Measurements from ENCODE around the gene HPSE2.

HPSE2 gene

DNA sequence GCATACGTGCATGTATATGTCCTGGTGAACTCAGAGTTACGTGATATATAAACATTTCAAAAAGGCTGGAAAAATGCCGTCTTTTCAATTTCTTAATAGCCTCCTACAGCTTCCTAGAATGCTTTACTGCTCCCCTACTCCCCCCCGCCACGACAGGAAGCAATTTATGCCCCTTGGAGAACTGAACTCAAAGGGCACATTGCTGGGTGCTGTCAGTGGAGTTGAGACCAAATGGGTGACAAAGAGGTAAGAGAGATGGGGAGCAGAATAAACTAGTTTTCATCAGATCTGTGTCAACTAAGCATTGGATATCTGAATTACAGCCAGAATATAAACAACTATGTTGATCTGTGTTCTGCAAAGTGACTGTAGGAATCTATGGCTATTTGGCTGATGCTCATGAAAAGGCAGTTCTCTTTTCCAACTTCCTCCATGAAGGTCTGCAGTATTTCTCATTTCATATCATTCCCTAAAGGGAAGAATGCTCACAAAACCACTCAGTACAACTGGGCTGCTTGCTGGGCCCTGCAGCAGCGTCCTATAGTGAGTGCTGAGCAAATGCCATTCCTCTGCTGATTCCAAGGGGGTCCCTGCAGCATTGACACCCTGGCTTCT lies 617.6 kb downstream of the HPSE2 start:
- DNase-seq (ENCODE audit: low read depth): no peak

DNA sequence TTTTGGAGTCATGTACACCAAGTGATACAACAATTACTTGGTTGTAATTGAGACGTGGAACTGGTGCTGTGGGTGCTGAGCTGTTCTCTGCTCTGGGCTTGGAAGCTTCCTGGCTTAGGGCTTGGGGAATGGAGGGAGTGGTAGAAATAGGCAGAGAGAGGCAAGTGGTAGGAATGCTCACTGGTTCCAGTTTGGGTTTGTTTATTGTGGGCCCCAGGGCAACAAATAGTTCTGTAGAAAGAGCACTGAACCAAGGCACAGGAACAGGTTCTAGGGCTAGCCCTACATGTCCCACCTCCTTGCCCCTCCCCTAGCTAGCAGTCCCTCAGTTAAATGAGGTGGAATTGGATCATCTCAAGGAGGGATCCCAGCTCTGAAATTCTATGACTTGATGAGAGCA lies 622.2 kb downstream of the HPSE2 start:
- no peak for DNase-seq (ENCODE audit: low read depth)

DNA sequence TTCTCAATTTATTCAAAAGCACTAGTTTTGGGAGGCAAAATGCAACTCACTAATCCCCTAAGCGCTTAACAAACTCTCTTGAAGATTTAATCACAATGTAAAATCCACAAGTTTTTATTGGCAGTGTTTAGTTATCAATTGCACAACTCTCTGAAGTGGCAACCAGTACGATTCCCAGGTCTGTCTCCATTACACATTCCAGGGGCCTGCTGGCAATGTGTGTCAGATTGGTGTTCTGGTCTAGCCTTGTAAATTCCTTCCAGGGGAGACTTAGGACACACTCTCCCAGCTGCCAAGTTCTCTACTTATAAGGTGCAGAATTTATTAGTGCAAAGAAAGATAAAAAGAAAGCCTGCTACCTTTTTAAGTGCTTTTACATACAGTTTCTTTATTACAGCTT lies 624.2 kb downstream of the HPSE2 start:
- DNase-seq (ENCODE audit: low read depth): no peak

DNA sequence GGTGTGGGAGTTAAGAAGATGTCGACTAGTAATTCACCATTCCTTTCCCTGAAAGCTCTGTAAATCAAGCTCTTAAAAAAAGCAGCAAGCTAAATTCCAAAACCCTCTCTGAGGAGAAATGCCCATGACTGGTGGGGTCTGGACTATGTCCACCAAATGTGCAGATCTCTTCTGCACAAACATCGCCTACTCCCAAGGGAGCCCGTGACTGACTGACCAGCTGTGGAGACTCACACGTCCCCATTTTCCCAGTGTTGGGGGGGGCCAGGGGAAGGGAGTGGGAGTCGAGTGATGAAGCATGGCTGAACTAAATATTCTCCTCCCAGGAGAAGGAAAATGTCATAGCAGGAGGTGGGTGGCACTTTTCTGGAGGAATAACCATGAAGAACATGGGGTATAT lies 624.8 kb downstream of the HPSE2 start:
- DNase-seq (ENCODE audit: low read depth): no peak

DNA sequence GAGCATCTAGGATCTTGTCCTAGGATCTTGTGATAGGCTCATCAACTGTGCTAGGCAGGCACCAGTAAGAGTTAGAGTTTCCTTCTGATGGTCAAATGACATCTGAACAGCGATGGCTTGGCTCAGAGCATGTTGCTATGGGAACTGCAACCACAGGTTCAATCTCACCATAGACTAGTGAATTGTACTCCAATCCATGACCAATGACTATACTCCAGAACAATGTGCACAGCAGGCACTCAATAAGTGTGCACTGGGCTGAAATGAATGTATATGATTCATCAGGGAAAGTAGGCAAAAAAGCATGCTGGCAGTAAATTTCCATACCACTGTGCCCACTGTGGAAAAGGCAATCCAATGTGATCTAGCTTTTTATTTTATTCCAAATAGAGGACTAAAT lies 625.4 kb downstream of the HPSE2 start:
- no peak for DNase-seq (ENCODE audit: low read depth)

DNA sequence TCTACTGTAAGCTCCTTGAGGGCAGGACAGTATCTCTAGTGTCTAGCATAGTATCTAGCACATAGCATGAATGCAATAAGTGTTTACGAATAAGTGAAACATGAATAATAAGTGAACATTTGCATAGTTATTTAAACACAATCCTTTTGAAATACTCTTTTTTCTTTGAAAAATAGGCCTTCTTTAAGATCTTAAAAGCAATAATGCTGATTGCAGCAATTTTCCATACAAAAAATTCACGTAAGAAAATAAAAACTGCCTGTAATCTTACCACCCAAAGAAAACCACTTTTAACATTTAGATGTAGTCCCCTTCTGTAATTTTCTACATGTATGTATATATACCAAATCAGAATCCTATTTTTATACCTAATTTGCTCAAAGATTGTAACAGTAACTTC lies 626.4 kb downstream of the HPSE2 start:
- no peak for DNase-seq (ENCODE audit: low read depth)

DNA sequence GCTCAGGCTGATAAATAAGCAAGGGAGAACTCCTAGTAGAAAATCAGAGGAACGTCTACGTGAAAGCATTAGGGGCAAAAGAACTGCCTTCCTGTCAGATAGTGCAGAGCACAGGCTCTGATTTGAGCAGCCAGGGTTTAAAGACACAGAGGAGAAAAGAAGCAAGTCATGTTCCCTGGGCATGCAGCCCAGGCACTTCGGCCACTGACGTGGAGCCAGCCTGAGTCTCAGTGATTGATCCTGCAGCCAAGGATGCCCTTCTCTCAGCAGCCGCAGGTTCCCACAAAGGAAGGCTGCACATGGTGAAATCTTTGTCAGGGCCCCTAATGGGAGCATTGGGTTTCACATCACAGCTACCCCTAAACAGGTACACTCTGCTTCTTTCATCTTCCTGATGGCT lies 627.2 kb downstream of the HPSE2 start:
- DNase-seq (ENCODE audit: low read depth): no peak

DNA sequence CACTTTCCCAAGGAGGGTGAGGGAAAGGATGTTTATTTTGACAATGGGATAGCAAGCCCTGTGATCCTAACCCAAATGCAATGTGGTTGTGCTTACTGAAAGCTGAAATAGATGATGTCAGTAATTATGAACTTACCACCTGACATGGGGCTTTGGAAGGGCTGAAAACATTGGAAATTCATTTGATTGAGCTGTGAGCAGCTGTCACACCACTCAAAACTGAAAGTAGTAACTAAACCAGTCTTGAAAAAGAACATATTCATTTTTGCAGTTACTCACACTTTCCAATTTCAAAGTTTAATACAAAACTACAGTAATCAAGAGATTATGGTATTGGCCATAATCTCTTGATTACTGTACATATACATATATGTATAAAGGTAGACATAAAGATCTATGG lies 633.4 kb downstream of the HPSE2 start:
- no peak for DNase-seq (ENCODE audit: low read depth)

DNA sequence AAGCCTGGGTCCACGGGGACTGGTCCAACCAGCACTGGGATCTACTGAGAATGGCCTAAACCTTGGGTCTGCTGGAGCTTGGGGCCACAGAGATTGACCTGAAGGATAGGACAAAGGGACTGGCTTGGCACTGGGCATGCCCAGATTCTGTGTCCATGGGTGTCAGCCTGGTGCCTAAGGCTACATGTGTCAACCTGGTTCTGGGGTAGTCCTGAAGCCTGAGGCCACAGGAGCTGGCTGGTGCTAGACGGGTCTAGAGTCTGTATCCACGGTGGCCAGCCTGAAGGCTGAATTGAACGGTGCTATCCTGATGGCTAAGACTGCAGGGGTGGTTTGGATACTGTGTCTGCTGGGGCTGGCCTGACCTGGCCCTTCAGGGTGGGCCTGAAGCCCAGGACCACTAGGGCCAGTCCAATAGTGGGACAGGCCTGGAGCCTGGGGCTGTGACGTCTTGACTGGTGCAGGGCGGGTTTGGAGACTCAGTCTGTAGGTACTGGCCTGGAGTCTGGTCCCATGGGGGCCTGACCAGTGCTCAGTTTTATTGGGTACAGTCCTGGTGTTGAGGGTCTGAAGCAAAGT lies 636.5 kb downstream of the HPSE2 start:
- DNase-seq (ENCODE audit: low read depth): no peak

DNA sequence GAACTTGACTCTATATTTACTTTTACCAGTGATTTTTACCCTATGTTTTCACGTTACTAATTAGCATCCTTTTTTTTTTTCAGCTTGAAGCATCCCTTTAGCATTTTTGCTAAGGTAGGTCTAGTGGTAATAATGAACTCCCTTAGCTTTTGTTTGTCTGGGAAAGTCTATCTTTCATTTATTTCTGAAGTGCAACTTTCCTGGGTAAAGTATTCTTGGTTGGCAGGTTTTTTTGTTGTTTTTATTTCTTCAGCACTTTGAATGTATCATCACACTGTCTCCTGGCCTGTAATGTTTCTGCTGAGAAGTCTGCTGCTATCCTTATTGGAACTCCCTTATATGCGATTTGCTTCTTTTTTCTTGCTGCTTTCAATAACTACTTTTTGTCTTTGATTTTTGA lies 639.2 kb downstream of the HPSE2 start:
- no peak for DNase-seq (ENCODE audit: low read depth)

DNA sequence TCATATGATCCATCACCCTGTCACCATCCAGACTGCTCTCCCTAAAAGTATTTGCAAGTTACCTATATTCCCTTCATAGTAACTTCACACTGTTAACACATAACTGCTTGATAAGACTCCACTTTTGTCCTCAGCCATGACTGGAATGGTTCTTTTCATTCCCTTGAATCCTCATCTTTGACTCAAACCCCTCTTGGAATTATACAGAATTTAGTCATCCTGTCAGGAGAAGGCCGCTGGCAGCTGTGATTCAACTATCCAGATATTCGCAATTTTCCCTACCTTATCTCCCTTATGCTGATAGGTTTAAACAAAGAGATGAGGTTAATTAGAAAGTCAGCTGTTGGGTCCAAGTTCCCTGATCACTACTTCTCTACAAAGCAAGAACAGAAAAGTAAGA lies 646.0 kb downstream of the HPSE2 start:
- no peak for DNase-seq (ENCODE audit: low read depth)

DNA sequence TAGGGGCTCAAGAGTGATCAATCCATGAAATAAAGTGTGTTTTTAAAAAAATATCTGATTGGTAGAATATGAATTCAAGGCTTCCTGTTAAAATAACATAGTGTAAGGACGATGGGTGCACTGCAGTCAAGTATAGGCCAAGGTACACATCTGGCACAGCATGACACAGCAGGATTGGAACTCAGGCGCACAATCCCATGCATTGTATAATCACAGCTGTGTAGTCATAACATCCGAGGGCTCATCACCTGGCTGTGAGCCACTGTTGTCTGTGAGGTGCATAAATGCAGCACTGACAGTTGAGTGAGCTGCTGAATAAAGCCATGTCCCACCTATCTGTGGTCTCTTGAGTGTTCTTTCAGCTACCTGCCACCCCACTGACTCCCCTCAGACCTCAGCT lies 646.6 kb downstream of the HPSE2 start:
- DNase-seq (ENCODE audit: low read depth): no peak

DNA sequence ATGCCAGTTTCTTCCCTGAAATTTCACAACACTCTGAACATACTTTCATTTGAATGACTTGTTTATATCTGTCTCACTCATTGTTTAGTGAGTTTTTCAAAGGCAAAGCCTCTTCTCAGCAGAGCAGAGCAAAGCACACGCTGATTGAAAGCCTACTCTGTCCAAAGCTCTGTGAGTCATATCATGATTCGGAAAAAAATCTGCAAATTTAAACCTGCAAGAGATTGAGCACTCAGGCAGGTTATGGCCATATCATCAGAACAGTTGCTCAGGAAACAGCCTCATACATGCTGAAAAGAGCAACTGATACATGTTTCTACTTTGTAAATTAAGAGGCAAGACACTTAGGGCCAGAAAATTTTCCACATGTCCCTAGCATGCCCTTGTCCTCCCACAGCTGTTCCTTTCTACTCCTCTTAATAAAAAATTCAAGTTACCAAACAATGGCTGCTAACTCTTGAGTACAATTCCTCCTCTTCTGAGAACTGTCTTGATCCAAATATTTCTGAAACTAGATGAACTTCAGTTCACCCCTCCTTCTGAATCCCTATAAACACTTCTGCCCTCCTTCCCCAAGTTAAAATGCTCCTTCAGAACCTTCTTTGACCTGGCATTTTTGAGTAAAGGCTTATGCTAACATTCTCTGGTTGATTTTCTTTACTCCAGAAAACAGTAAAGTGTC lies 648.4 kb downstream of the HPSE2 start:
- DNase-seq (ENCODE audit: low read depth): no peak

DNA sequence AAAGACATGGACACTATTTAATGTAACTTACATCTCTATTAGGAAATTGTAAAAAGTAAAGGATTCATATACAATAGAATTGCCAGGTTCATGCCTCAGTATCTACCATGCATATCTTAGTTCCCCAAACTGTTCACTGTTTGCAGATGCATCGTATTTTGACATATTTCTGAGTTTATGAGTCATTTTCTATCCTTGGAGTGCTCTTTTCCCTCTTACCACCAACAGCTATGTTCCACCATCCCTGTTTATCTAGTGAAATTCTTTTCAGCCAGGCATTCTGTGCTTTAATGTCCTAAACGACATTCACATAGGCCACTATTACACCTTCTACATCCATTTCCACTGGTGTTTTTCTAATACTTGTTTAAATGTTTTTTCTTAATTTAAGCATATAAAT lies 649.6 kb downstream of the HPSE2 start:
- DNase-seq (ENCODE audit: low read depth): no peak

DNA sequence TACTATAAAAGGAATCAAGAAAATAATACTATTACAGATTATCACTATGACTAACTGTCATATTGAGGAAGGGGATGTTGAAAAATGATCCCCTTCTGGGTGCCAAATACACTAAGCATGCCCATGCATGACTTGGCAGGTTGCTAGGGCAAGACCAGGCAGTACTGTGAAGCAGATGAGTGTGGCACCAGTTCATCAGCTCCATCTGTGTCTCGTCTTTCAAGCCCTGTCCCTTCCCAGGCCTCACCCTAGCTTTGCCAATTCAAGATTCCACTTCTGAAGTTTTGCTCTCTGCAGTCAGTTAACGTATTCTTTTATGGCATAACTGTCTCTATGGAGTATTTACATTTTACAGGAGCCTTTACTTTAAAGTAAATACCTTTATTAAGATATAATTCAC lies 653.3 kb downstream of the HPSE2 start:
- DNase-seq (ENCODE audit: low read depth): no peak

DNA sequence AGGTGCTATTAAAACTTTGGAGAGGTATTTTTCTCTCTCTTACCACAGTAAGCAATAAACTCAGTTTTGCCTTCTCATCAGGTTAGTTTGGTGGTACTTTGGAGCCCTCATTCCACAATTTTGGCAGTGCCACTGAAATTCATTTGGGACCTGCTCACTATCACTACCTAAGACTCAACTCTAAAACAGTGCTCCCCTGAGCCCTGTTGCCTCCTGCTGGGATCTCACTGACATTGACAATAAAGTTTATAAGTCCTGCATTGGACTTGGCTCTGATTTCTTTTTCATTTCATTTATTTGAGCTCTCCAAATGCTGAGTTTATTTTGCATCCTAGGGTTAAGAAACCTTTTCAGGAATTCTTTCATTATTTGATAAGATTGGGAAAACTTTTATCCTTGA lies 658.1 kb downstream of the HPSE2 start:
- no peak for DNase-seq (ENCODE audit: low read depth)

DNA sequence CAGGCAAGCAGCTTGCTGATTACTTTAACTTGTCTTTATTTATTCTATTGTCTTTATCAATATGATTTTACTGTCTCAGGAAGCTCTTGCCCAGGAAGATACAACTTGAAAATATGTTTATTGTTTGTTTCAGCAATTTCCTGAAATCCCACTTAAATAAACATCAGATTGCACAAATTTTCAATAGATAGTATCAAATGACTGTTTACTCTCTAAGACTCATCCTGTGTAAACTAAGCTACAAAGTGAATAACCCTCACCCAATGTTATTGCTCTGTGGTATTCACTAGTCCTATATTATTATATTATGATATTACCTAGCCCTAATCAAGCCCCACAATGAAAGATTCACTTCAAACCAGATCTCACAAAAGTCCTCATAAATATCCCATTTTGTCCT lies 658.5 kb downstream of the HPSE2 start:
- no peak for DNase-seq (ENCODE audit: low read depth)

DNA sequence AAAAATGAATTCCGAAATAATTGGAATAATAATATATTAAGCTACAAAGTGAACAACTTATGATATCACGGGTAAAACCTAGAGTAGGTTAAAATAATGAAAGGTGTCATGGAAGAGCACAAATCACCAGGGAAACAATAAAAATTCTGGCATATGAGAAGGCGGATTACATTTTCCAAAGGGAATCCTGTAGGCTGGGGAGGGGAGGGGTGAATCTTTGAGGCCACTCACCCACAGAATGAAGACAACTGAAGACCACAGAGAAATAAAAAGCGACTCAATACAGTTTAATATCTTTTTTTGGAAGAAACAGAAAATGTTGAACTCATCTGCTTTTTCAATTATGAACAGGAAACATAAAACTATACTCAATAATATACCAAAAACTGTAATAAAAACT lies 659.6 kb downstream of the HPSE2 start:
- no peak for DNase-seq (ENCODE audit: low read depth)

DNA sequence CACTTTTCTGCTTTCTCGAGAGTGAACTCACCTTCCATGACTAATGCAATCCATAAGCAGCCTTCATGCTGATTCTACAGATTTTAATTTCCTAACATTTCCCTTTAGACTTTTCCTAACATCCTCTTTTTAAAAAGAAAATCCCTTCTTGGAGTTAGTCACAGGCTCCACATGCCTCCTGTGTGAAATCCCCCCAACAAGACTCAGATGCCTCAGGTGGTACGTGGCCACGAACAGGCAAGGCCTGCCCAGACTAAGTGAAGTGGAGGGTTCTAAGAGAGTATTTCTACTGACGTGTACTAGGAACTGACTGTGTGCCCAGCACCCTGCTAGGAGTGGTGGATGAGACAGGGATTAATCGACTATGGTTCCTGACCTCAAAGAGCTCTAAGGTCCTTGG lies 663.1 kb downstream of the HPSE2 start:
- DNase-seq (ENCODE audit: low read depth): no peak

DNA sequence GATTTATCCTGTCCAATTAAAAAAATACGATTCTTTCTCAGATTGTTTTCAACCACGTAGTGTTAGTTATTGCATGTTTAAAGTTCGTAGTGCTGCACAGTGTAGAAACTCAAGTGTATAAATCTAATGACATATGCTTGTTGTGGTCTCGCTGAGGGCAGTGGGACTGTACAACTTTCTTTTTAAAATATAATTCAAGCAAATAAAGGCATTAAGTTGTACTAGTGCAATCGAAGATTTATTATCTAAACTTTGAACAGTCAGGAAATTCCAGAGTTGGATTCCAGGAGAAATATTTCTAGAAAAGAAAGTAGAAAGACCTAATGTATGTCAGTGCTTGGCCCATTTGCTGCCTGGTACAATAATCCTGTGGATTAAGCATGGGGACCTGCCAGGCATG lies 664.8 kb downstream of the HPSE2 start:
- no peak for DNase-seq (ENCODE audit: low read depth)

DNA sequence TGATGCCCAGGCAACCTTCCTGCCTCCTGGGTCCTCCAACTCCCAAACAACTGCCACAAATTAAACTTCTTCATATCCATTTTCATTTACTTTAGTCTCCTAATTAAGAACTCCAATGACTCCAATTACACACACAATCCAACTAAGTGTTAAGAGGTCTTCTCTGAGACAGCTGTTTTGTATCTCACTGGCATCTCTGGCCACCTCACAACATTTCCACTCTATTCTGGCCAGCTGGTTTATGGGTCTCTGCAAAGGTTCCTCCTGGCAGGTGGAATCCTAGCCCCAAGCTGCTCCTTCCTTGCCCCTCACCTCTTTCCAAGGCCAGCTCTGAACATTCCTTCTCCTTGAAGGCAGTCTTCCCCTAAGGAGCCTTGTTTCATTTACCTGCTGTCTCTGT lies 665.8 kb downstream of the HPSE2 start:
- DNase-seq (ENCODE audit: low read depth): no peak

DNA sequence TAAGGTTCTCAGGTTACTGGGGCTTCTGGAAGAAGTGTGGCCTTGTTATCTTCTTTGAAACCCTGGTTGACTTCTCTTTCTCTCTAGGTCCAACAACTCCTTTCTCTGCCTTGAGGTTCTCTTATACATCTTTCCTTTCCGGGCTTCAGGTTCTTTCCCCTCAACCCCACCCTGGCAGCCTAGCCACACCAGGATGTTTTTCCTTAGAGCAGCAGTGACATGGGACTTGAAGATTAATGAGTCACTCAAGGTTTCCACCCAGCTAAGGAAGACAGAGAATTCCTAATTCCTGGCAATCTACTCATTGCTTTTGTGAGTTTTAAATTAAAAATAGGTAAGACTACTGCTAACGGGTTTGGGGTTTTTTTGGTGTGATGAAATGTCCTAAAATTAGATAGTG lies 667.1 kb downstream of the HPSE2 start:
- DNase-seq (ENCODE audit: low read depth): no peak

DNA sequence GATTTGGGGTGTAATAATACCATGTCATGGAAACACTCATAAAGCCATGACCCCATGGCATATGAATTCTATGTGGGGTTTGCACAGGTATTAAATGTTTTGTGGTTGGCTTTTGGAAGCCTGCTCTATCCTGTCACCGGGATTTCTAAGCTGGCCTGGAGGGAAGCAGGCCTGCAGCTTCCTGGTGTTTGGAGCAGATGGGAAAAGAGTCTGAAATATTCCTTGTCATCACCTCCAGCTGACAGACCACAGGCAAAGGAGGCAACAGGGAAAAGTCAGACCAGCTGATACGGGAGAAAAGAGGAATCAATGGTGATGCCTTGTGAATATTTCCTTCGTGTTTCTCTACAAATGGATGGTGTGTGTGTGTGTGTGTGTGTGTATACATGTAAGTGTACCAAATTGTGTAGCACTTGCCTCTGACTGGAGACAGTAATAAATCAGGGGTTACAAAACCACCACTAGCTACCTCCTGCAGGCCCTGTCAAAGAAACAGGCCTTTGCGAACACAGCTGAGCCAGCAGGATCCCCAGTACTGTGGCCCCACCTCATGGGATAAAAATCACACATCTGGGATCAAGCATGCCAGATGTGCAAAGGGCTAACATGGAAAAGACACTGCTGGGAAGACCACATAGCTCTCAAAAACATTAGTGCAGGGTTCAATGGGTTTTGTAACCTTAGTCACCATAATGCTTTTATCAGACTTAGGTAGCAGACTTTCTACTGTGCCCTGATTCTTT lies 668.1 kb downstream of the HPSE2 start:
- no peak for DNase-seq (ENCODE audit: low read depth)
